MCF 10A (cell line): Measurements from ENCODE around the gene RCOR1. TPM values are rescaled to one million over a fixed set of nuclear protein-coding genes. Genes with fewer than 3 reads are reported as not detected.

Experiments
- BruUV-seq: library from RNA; stranded (reverse); fragments of 400-500 nt; replicated peaks from 2 replicates; lab custom pipeline; 2021; lab: Mats Ljungman, UMichigan
- CTCF ChIA-PET: fragments of 300-600 bp; sonication (Branson Sonifier 250); formaldehyde crosslinking; extraction: SDS; loops from one replicate; lab custom pipeline; 2021; ENCODE audit warnings: antibody characterized with exemption, inconsistent platforms; lab: Yijun Ruan, JAX
- POLR2A ChIA-PET: fragments of 300-600, 350-650 bp; sonication (Branson Sonifier 250); formaldehyde crosslinking; extraction: SDS; loops from one replicate; lab custom pipeline; 2020; ENCODE audit warnings: antibody characterized with exemption, inconsistent platforms; lab: Yijun Ruan, JAX
- DNase-seq: peaks from one replicate; pipeline ENCODE4 v3.0.0-alpha.2; 2018; ENCODE audit not compliant: unreplicated experiment
- H3K27ac Mint-ChIP-seq: one replicate; pipeline ENCODE4 v1.8.0; 2022; ENCODE audit warnings: mild to moderate bottlenecking, low read depth, mixed read lengths; ENCODE audit not compliant: unreplicated experiment
- H3K27me3 Mint-ChIP-seq: one replicate; pipeline ENCODE4 v1.8.0; 2022; ENCODE audit warnings: mixed read lengths; ENCODE audit not compliant: insufficient read depth, unreplicated experiment
- H3K36me3 Mint-ChIP-seq: one replicate; pipeline ENCODE4 v1.8.0; 2022; ENCODE audit warnings: mild to moderate bottlenecking, moderate library complexity, mixed read lengths; ENCODE audit not compliant: insufficient read depth, unreplicated experiment
- H3K4me1 Mint-ChIP-seq: one replicate; pipeline ENCODE4 v1.8.0; 2022; ENCODE audit warnings: mixed read lengths; ENCODE audit not compliant: insufficient read depth, unreplicated experiment
- H3K4me3 Mint-ChIP-seq: one replicate; pipeline ENCODE4 v1.8.0; 2022; ENCODE audit warnings: mild to moderate bottlenecking, moderate library complexity, mixed read lengths; ENCODE audit not compliant: unreplicated experiment
- H3K9me3 Mint-ChIP-seq: one replicate; pipeline ENCODE4 v1.8.0; 2022; ENCODE audit warnings: mixed read lengths; ENCODE audit not compliant: unreplicated experiment
- intact Hi-C: fragments of 100-400 bp; cut with micrococcal nuclease; formaldehyde crosslinking; loops from 2 replicates; pipeline ENCODE4 v1.14.1; 2022
- total RNA-seq: library from RNA; stranded (reverse); gene quantifications from 2 replicates; pipeline ENCODE4 v1.2.3, GENCODE V29; 2022
- TF ChIP-seq, protein P1 (sequence below): fragments of 200-600 bp; IDR thresholded peaks from one replicate; pipeline ENCODE4 v1.8.0; 2022; ENCODE audit warnings: antibody characterized with exemption, mild to moderate bottlenecking; ENCODE audit not compliant: unreplicated experiment

The RCOR1 gene
- total RNA-seq, 1 experiment from 2014 or later = 45.6 TPM

- ChIA-PET POLR2A (interaction anchor here (0.7 kb wide), 1 partner anchor 77 kb away, joined by 4 read pairs; no protein-coding TSS in a partner anchor), CTCF (no interaction called here)
Measured at GRCh38 chr14:102758087-102758486, 165.6 kb downstream of the RCOR1 start.

DNA sequence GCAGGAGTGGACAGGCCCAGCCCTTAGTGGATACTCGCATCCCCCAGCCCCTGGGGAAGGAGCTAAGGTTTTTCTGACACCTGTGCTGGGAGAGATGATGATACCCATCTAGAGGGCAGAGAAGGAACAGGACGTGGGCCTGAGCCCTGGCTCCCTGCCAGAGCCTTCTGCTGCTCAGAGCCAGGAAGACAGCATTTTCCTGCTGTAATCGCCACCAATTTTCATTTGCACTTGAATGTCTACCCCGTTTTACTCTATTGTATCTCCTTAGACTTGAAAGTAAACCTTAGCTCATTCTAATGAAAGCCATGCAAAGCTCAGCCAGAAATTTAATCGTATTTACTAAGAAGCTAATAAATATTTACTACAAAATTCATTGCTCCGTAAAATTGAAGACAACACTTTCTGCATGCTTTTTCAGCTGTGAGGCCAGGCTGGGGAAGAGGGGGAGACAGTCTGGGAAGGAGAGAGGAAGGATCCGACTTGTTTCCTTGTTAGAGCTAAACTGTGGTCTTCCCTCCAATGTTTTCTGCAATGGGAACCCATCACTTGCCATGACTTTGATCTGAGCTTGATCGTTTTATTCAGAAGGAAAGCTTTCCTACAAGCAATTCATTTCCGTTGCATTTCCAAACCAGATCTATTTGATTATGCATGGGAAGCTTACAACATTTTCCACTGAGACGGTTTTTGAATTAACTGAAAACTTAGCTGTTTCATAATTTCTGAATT lies 167.2 kb downstream of the RCOR1 start:
- BruUV-seq = no TSS peak
- Mint-ChIP-seq H3K4me1 (no peaks in the 10 kb centered on the region), H3K4me3 (no peak overlapping the region), H3K9me3 (no peaks in the 10 kb centered on the region), H3K27me3 (no peaks in the 10 kb centered on the region), H3K36me3 (peaks cover 8% of the 10 kb centered on the region), H3K27ac (no peak overlapping the region)
- POLR2A ChIA-PET = interaction anchor here (0.6 kb wide), 1 partner anchor 165 kb away, joined by 3 read pairs; no protein-coding TSS in a partner anchor
- DNase-seq = no peak
- TF ChIP-seq, protein P1, sequence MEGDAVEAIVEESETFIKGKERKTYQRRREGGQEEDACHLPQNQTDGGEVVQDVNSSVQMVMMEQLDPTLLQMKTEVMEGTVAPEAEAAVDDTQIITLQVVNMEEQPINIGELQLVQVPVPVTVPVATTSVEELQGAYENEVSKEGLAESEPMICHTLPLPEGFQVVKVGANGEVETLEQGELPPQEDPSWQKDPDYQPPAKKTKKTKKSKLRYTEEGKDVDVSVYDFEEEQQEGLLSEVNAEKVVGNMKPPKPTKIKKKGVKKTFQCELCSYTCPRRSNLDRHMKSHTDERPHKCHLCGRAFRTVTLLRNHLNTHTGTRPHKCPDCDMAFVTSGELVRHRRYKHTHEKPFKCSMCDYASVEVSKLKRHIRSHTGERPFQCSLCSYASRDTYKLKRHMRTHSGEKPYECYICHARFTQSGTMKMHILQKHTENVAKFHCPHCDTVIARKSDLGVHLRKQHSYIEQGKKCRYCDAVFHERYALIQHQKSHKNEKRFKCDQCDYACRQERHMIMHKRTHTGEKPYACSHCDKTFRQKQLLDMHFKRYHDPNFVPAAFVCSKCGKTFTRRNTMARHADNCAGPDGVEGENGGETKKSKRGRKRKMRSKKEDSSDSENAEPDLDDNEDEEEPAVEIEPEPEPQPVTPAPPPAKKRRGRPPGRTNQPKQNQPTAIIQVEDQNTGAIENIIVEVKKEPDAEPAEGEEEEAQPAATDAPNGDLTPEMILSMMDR = no peak
- intact Hi-C loops = no loop called here
- CTCF ChIA-PET = interaction anchor here (0.6 to 0.7 kb wide), 2 partner anchors 227 to 429 kb away, joined by 3 read pairs; no protein-coding TSS in a partner anchor

More at GRCh38 chr14:102758087-102758486, 165.6 kb downstream of the RCOR1 start:
- Mint-ChIP-seq H3K27me3 (no peaks in the 10 kb centered on the region), H3K9me3 (no peaks in the 10 kb centered on the region), H3K27ac (no peak overlapping the region), H3K4me3 (no peak overlapping the region), H3K4me1 (no peaks in the 10 kb centered on the region), H3K36me3 (no peaks in the 10 kb centered on the region)
- intact Hi-C loops = no loop called here
- BruUV-seq = no TSS peak
- TF ChIP-seq, protein P1 = no peak
- DNase-seq = no peak

- ChIA-PET POLR2A (no interaction called here), CTCF (interaction anchor here (0.6 kb wide), 1 partner anchor 321 kb away, joined by 5 read pairs; no protein-coding TSS in a partner anchor)
- H3K4me1 Mint-ChIP-seq = no peaks in the 10 kb centered on the region
- TF ChIP-seq, protein P1 = no peak
- intact Hi-C loops = no loop called here
- DNase-seq = no peak
- no TSS peak for BruUV-seq
- H3K27ac Mint-ChIP-seq = no peak overlapping the region
- peaks cover 8% of the 10 kb centered on the region for H3K36me3 Mint-ChIP-seq
- no peaks in the 10 kb centered on the region for H3K9me3 Mint-ChIP-seq
- H3K4me3 Mint-ChIP-seq = no peak overlapping the region
- no peaks in the 10 kb centered on the region for H3K27me3 Mint-ChIP-seq
Measured at GRCh38 chr14:102760496-102761193, 168.2 kb downstream of the RCOR1 start.

DNA sequence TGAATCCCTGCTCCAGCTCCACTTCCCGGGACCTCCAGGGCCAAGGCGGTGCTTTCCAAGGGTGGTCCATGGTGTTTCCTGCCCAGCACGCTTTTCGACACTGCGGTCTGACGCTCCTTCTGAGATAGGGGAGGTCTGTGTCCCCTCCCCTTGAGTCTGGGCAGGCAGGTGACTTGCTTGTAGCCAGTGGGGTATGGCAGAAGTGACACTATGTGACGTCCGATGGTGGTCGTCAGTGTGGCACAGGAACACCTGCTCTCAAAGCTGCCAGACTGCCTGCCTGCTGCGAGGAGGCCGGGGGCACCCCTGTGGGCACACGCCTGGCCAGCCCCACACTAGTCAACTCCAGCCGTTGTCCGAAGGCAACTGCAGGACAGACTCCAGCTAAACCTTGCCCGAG lies 168.8 kb downstream of the RCOR1 start:
- intact Hi-C loops = no loop called here
- no peaks in the 10 kb centered on the region for H3K27me3 Mint-ChIP-seq
- no peaks in the 10 kb centered on the region for H3K4me1 Mint-ChIP-seq
- CTCF ChIA-PET = interaction anchor here (0.6 kb wide), 1 partner anchor 320 kb away, joined by 5 read pairs; no protein-coding TSS in a partner anchor
- no peak for DNase-seq
- no peak overlapping the region for H3K27ac Mint-ChIP-seq
- no TSS peak for BruUV-seq
- POLR2A ChIA-PET = no interaction called here
- no peaks in the 10 kb centered on the region for H3K9me3 Mint-ChIP-seq
- TF ChIP-seq, protein P1 = no peak
- no peak overlapping the region for H3K4me3 Mint-ChIP-seq
- H3K36me3 Mint-ChIP-seq = peaks cover 8% of the 10 kb centered on the region
